ENCODE data around the gene CLTC. TPM values are rescaled to one million over a fixed set of nuclear protein-coding genes. Genes with fewer than 3 reads are reported as not detected.
"Not testable (repeated sequence)": the region's sequence is repeated elsewhere in the genome, so short reads cannot be mapped to it uniquely, and the experiment has no call there.

The CLTC gene
- polyA plus RNA-seq, 12 donors: 121 to 195 (median 154) TPM; not detected in 1

DNA sequence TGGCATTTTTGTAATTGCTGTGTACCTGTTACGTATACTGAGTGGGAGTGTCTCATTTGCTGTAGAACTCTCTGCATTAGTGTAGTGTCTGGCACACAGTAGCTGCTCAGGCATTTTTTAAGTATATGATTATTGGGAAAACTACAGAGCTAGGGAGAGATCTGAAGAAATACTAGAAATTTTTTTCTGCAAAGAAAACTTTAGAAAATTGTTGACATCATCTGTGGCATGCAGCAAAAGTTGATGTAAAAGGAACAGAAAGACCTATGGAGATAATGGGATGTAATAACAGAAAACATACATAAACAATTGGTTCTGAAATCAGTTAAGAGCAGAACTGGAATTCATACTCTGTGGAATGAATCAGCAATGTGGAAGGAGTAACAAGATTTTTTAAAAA, 11.6 kb downstream of the CLTC start:
- DNase-seq: no peak

- DNase-seq: no peak
These were observed 12.7 kb downstream of the CLTC start for GRCh38 chr17:59632398-59632797.

- no peak for DNase-seq
These were observed 14.1 kb downstream of the CLTC start for GRCh38 chr17:59633658-59634359.

DNA sequence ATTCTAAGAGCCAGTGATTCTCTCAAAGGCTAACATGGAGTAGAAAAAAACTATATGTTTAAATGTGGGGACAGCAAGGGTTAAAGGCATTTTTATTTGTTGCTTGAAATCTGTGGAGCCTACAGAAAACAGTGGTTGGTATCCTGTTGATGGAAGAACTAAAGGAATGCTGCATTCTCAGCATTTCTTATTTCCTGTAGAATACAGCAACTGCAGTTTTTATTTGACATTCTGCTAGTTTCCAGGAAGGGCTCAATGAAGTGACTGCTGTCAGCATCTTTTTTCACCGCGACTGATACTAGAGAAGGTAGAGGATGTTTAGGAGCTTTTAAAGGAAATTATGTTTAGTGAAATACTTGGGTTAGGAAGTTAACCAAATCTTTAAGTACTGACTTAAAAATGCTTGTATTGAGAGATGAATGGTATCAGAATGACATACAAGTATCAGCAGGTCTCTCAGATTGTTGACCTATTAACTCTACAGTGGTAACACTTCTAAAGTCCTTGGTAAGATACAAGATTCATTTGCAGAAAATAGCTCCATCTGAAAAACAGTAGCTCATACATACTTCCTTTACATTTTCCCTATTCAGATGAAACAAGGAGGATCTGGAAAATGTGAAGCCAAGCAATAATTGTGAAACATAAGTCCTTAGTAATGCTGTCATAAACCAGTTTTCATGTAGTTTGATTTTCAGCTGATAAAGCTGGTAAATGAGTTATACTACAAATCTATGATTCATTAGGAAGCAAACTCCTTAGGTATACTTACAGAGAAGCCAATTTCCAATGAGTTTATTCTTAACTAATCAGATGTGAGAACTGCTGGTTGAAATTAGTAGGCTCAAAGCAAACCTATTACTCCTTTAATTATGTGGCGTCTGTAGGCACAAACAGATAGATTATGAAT, 15.2 kb downstream of the CLTC start:
- no peak for DNase-seq

DNA sequence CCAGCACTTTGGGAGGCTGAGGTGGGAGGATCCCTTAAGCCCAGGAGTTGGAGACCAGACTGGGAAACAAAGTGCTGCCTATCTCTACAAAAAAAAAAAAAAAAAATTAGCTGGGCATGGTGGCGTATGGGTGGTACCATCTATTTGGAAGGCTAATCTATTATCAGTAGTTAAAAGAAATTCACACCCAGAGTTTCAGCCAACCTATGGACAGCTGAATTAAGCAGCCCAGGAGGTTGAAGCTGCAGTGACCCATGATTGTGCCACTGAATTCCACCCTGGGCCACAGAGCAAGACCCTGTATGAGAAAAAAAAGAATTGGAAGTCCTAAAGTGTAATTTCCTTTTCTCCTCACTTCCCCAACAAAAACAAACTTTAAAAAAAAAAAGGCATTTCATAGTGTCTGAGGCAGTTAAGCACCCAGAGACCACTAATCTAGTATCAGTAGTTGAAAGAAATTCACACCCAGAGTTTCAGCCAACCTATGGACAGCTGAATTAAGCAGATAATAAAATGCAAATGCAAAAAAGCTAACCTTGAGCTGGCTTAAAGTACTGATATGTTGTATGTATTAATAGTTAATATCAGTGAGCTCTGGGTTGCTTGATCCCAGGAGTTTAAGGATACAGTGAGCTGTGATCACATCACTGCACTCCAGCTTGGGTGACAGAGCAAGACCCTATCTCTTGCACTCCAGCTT, 18.1 kb downstream of the CLTC start:
- no peak for DNase-seq

GRCh38 chr17:59638553-59638952, 18.9 kb downstream of the CLTC start:
- DNase-seq: no peak

DNA sequence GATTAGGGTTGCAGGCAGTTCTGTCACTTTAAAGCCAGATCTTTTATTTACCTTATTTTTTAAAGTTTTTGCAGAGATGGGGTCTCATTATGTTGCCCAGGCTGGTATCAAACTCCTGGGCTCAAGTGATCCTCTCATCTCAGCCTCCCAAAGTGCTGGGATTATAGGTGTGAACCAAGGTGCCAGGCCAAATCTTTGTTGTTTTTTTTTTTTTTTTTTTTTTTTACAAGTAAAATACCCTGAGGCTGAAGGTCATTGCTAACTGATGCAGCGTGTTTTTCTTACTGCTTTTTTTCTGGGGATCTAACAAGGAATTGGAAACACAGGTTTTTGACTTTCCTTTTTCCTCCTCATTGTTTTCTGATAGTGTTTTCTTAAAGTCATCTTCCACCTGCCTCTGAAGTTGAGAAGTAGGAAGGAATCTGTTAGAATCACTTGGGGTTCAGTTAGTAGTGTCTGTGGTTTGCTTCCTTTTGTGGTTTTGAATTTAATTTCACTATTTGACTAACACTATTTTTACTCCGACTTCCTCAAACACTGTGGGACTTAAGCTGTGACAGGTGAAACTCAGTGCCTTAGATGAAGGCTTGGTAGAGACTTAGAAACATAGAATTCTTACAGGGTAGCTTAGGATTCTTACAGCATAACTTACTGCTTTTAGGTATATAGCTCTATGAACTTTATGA, 22.2 kb downstream of the CLTC start:
- no peak for DNase-seq

GRCh38 chr17:59642565-59642964, 22.9 kb downstream of the CLTC start:
- DNase-seq: no peak

GRCh38 chr17:59643159-59644140, 23.8 kb downstream of the CLTC start:
- DNase-seq: no peak

DNA sequence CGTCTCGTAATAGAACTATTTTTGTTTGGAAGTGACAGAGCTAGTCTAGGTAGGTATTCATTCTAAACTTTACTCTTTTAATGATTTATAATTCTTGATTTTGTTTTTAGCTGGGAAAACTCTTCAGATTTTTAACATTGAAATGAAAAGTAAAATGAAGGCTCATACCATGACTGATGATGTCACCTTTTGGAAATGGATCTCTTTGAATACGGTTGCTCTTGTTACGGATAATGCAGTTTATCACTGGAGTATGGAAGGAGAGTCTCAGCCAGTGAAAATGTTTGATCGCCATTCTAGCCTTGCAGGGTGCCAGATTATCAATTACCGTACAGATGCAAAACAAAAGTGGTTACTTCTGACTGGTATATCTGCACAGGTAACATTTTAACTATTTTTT, 27.6 kb downstream of the CLTC start:
- no peak for DNase-seq

- no peak for DNase-seq
These were observed 30.2 kb downstream of the CLTC start for GRCh38 chr17:59649886-59650285.

DNA sequence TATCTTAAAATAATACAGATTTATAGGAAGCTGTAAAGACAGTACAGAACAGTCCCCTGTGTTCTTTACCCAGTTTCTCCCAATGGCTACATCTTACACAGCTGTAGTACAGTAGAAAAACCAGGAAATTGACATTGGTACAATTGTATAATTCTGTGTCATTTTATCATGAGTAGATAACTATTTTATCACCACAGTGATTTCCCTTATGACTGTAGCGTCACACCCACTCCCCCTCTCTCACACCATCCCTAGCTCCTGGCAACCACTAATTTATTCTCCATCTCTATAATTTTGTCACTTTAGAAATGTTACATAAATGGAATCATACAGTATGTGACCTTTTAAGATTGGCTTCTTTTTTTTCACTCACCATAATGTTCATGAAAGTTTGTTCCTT, 30.9 kb downstream of the CLTC start:
- DNase-seq: no peak

DNA sequence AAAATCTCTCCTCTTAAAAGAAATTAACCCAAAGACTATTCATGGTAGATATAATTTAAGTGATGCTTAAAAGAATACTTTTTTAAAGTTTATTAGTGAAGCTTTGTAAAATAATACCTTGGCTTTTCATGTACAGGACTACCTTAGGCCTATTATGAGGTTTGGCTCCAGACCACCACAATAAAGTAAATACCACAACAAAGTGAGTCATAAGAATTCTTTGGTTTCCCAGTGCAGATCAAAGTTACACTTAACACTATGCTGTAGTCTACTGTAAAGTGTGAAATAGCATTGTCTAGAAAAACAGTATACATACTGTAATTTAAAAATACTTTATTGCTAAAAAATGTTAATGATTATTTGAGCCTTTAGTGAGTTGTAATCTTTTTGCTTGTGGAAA, 31.7 kb downstream of the CLTC start:
- no peak for DNase-seq

- no peak for DNase-seq
These were observed 32.4 kb downstream of the CLTC start for GRCh38 chr17:59652119-59652518.

DNA sequence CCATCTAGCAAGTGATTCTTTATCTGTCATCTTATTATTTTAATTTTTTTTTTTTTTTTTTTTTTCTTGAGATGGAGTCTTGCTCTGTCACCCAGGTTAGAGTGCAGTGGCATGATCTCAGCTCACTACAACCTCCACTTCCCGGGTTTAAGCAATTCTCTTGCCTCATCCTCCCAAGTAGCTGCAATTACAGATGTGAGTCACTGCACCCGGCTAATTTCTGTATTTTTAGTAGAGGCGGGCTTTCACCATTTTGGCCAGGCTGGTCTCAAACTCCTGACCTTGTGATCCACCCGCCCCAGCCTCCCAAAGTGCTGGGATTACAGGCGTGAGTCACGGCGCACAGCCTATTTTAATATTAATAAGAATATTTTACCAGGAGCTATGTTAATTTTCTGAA, 36.9 kb downstream of the CLTC start:
- DNase-seq: not testable (repeated sequence)

DNA sequence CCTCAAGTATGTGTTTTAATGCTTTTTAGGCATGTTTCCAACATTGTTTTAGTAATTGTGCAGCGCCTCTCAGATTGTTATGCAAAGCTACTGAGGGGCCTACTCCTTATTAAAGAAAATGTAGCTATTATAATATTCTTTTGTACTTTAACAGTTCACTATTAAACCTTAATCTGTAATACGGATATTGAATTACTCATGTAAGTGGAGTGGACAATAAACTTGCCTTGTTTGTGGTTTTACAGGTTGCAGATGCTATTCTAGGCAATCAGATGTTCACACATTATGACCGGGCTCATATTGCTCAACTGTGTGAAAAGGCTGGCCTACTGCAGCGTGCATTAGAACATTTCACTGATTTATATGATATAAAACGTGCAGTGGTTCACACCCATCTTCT, 46.5 kb downstream of the CLTC start:
- no peak for DNase-seq

- no peak for DNase-seq
These were observed 49.1 kb downstream of the CLTC start for GRCh38 chr17:59668816-59669215.

- DNase-seq: no peak
These were observed 49.7 kb downstream of the CLTC start for GRCh38 chr17:59669411-59669810.

- no peak for DNase-seq
These were observed 50.2 kb downstream of the CLTC start for GRCh38 chr17:59669944-59670343.

GRCh38 chr17:59671386-59671785, 51.7 kb downstream of the CLTC start:
- DNase-seq: no peak

DNA sequence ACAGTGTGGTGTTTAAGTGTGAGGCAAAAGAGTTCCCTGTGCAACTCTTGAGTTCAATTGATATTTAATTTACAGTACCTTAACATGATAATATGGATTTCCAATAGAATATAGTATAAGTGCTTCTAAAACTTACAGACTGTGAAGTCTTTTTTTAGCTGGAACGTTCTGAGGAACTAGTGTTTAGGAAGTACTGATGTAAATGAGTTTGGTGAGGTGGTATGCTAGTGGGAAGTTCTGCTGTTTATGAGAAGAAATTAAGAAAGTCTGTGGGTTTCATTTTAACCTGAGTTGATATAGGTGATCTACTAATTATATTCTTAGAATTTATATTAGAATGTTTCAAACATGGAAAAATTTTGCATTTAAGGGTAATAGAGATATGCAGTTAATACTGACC, 55.5 kb downstream of the CLTC start:
- no peak for DNase-seq
